B cell (primary cell): ENCODE results near the gene CDH13. TPM values are rescaled to one million over a fixed set of nuclear protein-coding genes. Genes with fewer than 3 reads are reported as not detected.
A peak's percentile ranks its signal among the peaks of the same experiment; 100 is the strongest.

Experiments used
- ATAC-seq: fragments of 200-7000 bp; cut with Tn5 transposase; one replicate; pipeline ENCODE4 v1.10.0; 2021; ENCODE audit warnings: low read depth, mild to moderate bottlenecking, moderate number of reproducible peaks, moderate library complexity
- CTCF ChIA-PET: fragments of 350-600 bp; sonication (Branson Sonifier 250); formaldehyde crosslinking; loops from one replicate; lab custom pipeline; 2021; ENCODE audit warnings: antibody characterized with exemption, inconsistent platforms; lab: Charles Lee
- POLR2A ChIA-PET: fragments of 350-600 bp; sonication (Branson Sonifier 250); formaldehyde crosslinking; loops from one replicate; lab custom pipeline; 2021; ENCODE audit warnings: antibody characterized with exemption; lab: Charles Lee
- DNase-seq: peaks from one replicate; pipeline ENCODE4 v3.0.0; 2013
- H2AFZ ChIP-seq: 2 replicates; pipeline ENCODE4 v1.6.1; 2012; ENCODE audit warnings: mild to moderate bottlenecking, low read depth, low read length; ENCODE audit not compliant: insufficient read depth, poor library complexity, severe bottlenecking
- H3K27ac ChIP-seq, 2 donors: 1 replicate in 1 of 2; 2 replicates in 1 of 2; pipeline ENCODE4 v1.5.1; 2012 to 2013; ENCODE audit warnings: low read length in 2 of 2, mild to moderate bottlenecking in 2 of 2, moderate library complexity in 1 of 2
- H3K27me3 ChIP-seq, 4 experiments: fragments of 200-600 bp in 1 of 4; sonication (generic) in 1 of 4; replicated peaks in 1 of 4; 1 replicate in 2 of 4; 2 replicates in 2 of 4; pipeline versions ENCODE4 v1.6.1 to v1.7.0; 2013 to 2016; ENCODE audit warnings: low read length in 3 of 4, mild to moderate bottlenecking in 2 of 4, mixed read lengths in 1 of 4, moderate library complexity in 1 of 4; ENCODE audit not compliant: insufficient read depth in 4 of 4, control insufficient read depth in 3 of 4; ENCODE audit errors: control extremely low read depth in 1 of 4
- H3K36me3 ChIP-seq, 2 experiments: replicated peaks in 1 of 2; 1 replicate in 1 of 2; 2 replicates in 1 of 2; pipeline versions ENCODE4 v1.6.1 to v1.7.1; 2013; ENCODE audit warnings: low read length in 1 of 2; ENCODE audit not compliant: insufficient read depth in 2 of 2, control insufficient read depth in 1 of 2; ENCODE audit errors: control extremely low read depth in 1 of 2, extremely low read depth in 1 of 2
- H3K4me1 ChIP-seq, 2 donors: fragments of 200-600 bp in 1 of 2; sonication (generic) in 1 of 2; 1 replicate in 1 of 2; 2 replicates in 1 of 2; pipeline versions ENCODE4 v1.5.1 to v1.6.1; 2013 to 2017; ENCODE audit warnings: low read length in 2 of 2; ENCODE audit not compliant: control insufficient read depth in 2 of 2, insufficient read depth in 2 of 2
- H3K4me2 ChIP-seq: replicated peaks from 2 replicates; pipeline ENCODE3; 2012; ENCODE audit warnings: mild to moderate bottlenecking, low read depth, low read length; ENCODE audit not compliant: poor library complexity, severe bottlenecking
- H3K4me3 ChIP-seq, 5 experiments: fragments of 200-600 bp in 1 of 5; sonication (generic) in 1 of 5; 1 replicate in 3 of 5; 2 replicates in 2 of 5; pipeline versions ENCODE4 v1.5.1 to v1.7.0; 2011 to 2016; ENCODE audit warnings: low read length in 4 of 5, mild to moderate bottlenecking in 4 of 5, low read depth in 2 of 5, control low read depth in 1 of 5, moderate library complexity in 1 of 5; ENCODE audit not compliant: insufficient read depth in 1 of 5; ENCODE audit errors: control extremely low read depth in 1 of 5, extremely low read depth in 1 of 5
- H3K79me2 ChIP-seq: fragments of 200-600 bp; sonication (generic); one replicate; pipeline ENCODE4 v1.6.0; 2016; ENCODE audit warnings: low read length; ENCODE audit not compliant: control insufficient read depth, insufficient read depth
- H3K9ac ChIP-seq: fragments of 200-600 bp; sonication (generic); 2 replicates; pipeline ENCODE4 v1.6.1; 2017; ENCODE audit warnings: mild to moderate bottlenecking, low read length, moderate library complexity
- H3K9me3 ChIP-seq, 3 donors: one replicate each; pipeline versions ENCODE4 v1.6.1 to v1.7.1; 2013; ENCODE audit warnings: low read length in 2 of 3; ENCODE audit not compliant: control insufficient read depth in 2 of 3, insufficient read depth in 1 of 3; ENCODE audit errors: control extremely low read depth in 1 of 3
- H4K20me1 ChIP-seq: 2 replicates; pipeline ENCODE4 v1.6.0; 2012; ENCODE audit warnings: mild to moderate bottlenecking, low read length; ENCODE audit not compliant: insufficient read depth, control insufficient read depth, poor library complexity, severe bottlenecking
- H3K27ac Mint-ChIP-seq: one replicate; pipeline ENCODE4 v1.8.0; 2021; ENCODE audit warnings: mixed read lengths
- H3K27me3 Mint-ChIP-seq: one replicate; pipeline ENCODE4 v1.8.0; 2021; ENCODE audit warnings: mixed read lengths
- H3K4me1 Mint-ChIP-seq: one replicate; pipeline ENCODE4 v1.8.0; 2021; ENCODE audit warnings: mixed read lengths
- H3K4me3 Mint-ChIP-seq: one replicate; pipeline ENCODE4 v1.8.0; 2021; ENCODE audit warnings: mixed read lengths
- H3K9me3 Mint-ChIP-seq: one replicate; pipeline ENCODE4 v1.8.0; 2022; ENCODE audit warnings: mixed read lengths; ENCODE audit not compliant: insufficient read depth
- CTCF ChIP-seq: fragments of 200-600 bp; IDR thresholded peaks from one replicate; pipeline ENCODE4 v1.8.0; 2022; ENCODE audit warnings: antibody characterized with exemption, mild to moderate bottlenecking
- EZH2 ChIP-seq: IDR thresholded peaks from 2 replicates; pipeline ENCODE4 v1.6.1; 2012; ENCODE audit warnings: borderline replicate concordance, low read depth, mild to moderate bottlenecking, moderate library complexity, low read length; ENCODE audit not compliant: insufficient read depth, poor library complexity, severe bottlenecking
- WGBS: methylation state at CpG from one replicate; pipeline ENCODE4 v1.1.5; 2013; ENCODE audit warnings: missing lambda C conversion rate; ENCODE audit not compliant: insufficient coverage; 5-methylcytosine and 5-hydroxymethylcytosine counted together
- intact Hi-C: fragments of 100-400 bp; cut with micrococcal nuclease; formaldehyde crosslinking; loops from one replicate; pipeline ENCODE4 v1.10.0; 2022
- polyA plus RNA-seq: library from polyadenylated mRNA; depleted of rRNA; stranded (reverse); fragments of >200 nt; gene quantifications from 2 replicates; pipeline ENCODE4 v1.2.3, GENCODE V29; 2012
- total RNA-seq, 2 donors: library from RNA; stranded (reverse); fragments of 120-200 nt in 1 of 2; gene quantifications; 1 replicate in 1 of 2; 2 replicates in 1 of 2; pipeline versions ENCODE4 v1.2.3 to v1.2.4, GENCODE V29; 2013 to 2022

CDH13 gene
- total and polyA plus RNA-seq, 2 donors (not counting 1 experiment from before 2014, with no cell fraction given) = not detected

GRCh38 chr16:82639263-82639662 is 12.5 kb downstream of the CDH13 start:
- no peak for DNase-seq
- Histone ChIP-seq H3K27ac (no peak overlapping the region), H3K79me2 (no peaks in the 10 kb centered on the region), H3K9me3 (no peaks in the 10 kb centered on the region), H3K4me3 (no peak overlapping the region), H4K20me1 (no peaks in the 10 kb centered on the region), H3K36me3 (no peaks in the 10 kb centered on the region), H3K4me1 (no peaks in the 10 kb centered on the region), H3K9ac (no peak overlapping the region), H3K27me3 (no peaks in the 10 kb centered on the region), H3K4me2 (no peak overlapping the region), H2AFZ (no peak overlapping the region)
- Mint-ChIP-seq H3K27me3 (peaks cover 13% of the 10 kb centered on the region), H3K27ac (no peak overlapping the region), H3K4me1 (no peaks in the 10 kb centered on the region), H3K9me3 (no peaks in the 10 kb centered on the region), H3K4me3 (no peak overlapping the region)
- CTCF ChIA-PET = interaction anchor here (0.8 kb wide), 1 partner anchor 376 kb away, joined by 3 read pairs; no protein-coding TSS in a partner anchor
- intact Hi-C loops = no loop called here
- no peak for ATAC-seq
- POLR2A ChIA-PET = no interaction called here
- TF ChIP-seq CTCF = no peak
- TF ChIP-seq EZH2 = no peak
- WGBS = 47% methylated on average over 2 of the region's 3 CpGs

GRCh38 chr16:82639666-82640336 is 13.0 kb downstream of the CDH13 start:
- no peak overlapping the region for H3K4me3 ChIP-seq
- Mint-ChIP-seq H3K9me3 (no peaks in the 10 kb centered on the region), H3K27ac (no peak overlapping the region), H3K4me3 (no peak overlapping the region), H3K27me3 (peaks cover 13% of the 10 kb centered on the region), H3K4me1 (no peaks in the 10 kb centered on the region)
- H3K27me3 ChIP-seq = no peaks in the 10 kb centered on the region
- TF ChIP-seq CTCF (peak; percentile 70), EZH2 (no peak)
- POLR2A ChIA-PET = no interaction called here
- no peak overlapping the region for H3K9ac ChIP-seq
- CTCF ChIA-PET = interaction anchor here (0.8 to 0.9 kb wide), 2 partner anchors 13 to 376 kb away, joined by 3 read pairs; no protein-coding TSS in a partner anchor
- ATAC-seq = no peak
- H4K20me1 ChIP-seq = no peaks in the 10 kb centered on the region
- no peaks in the 10 kb centered on the region for H3K36me3 ChIP-seq
- intact Hi-C loops = no loop called here
- no peak overlapping the region for H2AFZ ChIP-seq
- DNase-seq = peak; percentile 38
- H3K4me2 ChIP-seq = no peak overlapping the region
- H3K9me3 ChIP-seq = no peaks in the 10 kb centered on the region
- no peaks in the 10 kb centered on the region for H3K4me1 ChIP-seq
- H3K79me2 ChIP-seq = no peaks in the 10 kb centered on the region
- WGBS = 39% methylated on average over 3 of the region's 9 CpGs
- no peak overlapping the region for H3K27ac ChIP-seq
